Activated T-helper 17 cell treated with anti-CD3 and anti-CD28 coated beads, Interleukin-2, amount 50 U/mL, for 72 hours (primary cell): ENCODE data around the gene PICALM. TPM values are rescaled to one million over a fixed set of nuclear protein-coding genes. Genes with fewer than 3 reads are reported as not detected.
"Not testable (repeated sequence)": the region's sequence is repeated elsewhere in the genome, so short reads cannot be mapped to it uniquely, and the experiment has no call there.

Experiments
- ATAC-seq: fragments of 150-1000 bp; cut with Tn5 transposase; replicated peaks from 2 replicates; pipeline ENCODE4 v1.10.0; 2021; ENCODE audit warnings: mild to moderate bottlenecking, moderate library complexity
- H3K27ac Mint-ChIP-seq: one replicate; pipeline ENCODE4 v1.8.0; 2022; ENCODE audit warnings: mixed read lengths
- H3K27me3 Mint-ChIP-seq: one replicate; pipeline ENCODE4 v1.8.0; 2022; ENCODE audit warnings: mixed read lengths
- H3K36me3 Mint-ChIP-seq: one replicate; pipeline ENCODE4 v1.8.0; 2022; ENCODE audit warnings: low read depth, mild to moderate bottlenecking, mixed read lengths
- H3K4me1 Mint-ChIP-seq: one replicate; pipeline ENCODE4 v1.8.0; 2022; ENCODE audit warnings: mixed read lengths
- H3K4me3 Mint-ChIP-seq: one replicate; pipeline ENCODE4 v1.8.0; 2022; ENCODE audit warnings: mild to moderate bottlenecking, mixed read lengths
- H3K9me3 Mint-ChIP-seq: one replicate; pipeline ENCODE4 v1.8.0; 2022; ENCODE audit warnings: mixed read lengths
- total RNA-seq, 2 donors: library from RNA; stranded (reverse); gene quantifications; one replicate each; pipeline ENCODE4 v1.2.3, GENCODE V29; 2022

Gene PICALM
- total RNA-seq, 2 donors from 2014 or later: 87.9 to 134 TPM

- Mint-ChIP-seq H3K9me3 (no peaks in the 10 kb centered on the region), H3K4me1 (no peaks in the 10 kb centered on the region), H3K36me3 (no peaks in the 10 kb centered on the region), H3K4me3 (no peak overlapping the region), H3K27ac (no peak overlapping the region), H3K27me3 (no peaks in the 10 kb centered on the region)
- no peak for ATAC-seq
Observed at GRCh38 chr11:85937835-85938234, 131.0 kb downstream of the PICALM start.

DNA sequence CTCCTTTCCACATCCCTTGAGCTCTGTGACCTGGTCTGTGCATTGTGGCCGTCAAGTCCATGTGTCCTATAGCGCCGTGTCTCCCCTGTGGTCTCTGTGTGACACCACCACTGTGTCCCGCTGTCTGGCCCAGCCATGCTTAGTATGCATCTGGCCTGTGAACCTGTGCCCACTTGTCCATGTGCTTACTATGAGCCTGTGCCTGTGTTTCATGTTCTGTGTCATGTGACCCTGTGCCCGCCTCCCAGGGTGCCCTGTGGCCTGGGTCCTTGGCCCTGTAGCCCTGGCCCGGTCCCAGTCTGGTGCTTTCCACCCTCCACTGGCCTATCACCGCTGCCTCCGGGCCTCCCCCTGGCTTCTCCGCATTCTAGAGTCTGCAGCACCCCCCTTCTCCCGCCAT is 133.1 kb downstream of the PICALM start:
- Mint-ChIP-seq H3K4me1 (no peaks in the 10 kb centered on the region), H3K4me3 (no peak overlapping the region), H3K36me3 (no peaks in the 10 kb centered on the region), H3K27ac (no peak overlapping the region), H3K27me3 (no peaks in the 10 kb centered on the region), H3K9me3 (no peaks in the 10 kb centered on the region)
- no peak for ATAC-seq

DNA sequence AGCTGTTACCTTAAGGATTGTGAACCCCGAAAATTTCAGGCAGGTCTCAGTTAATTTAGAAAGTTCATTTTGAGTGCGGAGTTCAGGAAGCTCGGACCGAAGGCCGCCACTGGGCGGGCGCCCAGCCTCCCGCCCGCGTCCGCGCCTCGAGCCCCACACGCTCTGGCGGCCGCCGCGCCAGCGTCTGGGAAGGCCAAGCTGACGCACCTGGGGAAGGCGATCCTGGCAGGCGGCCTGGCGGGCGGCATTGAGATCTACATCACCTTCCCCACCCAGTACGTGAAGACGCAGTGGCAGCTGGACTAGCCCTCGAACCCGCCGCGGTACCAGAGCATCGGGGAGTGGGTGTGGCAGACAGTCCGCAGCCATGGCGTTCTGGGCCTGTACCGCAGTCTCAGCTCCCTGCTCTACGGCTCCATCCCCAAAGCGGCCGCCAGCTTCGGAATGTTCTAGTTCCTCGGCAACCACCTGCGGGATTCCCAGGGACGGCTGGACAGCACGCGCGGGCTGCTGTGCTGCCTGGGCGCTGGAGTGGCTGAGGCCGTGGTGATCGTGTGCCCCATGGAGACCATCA is 134.2 kb downstream of the PICALM start:
- Mint-ChIP-seq H3K9me3 (no peaks in the 10 kb centered on the region), H3K27me3 (peaks cover 3% of the 10 kb centered on the region), H3K4me1 (no peaks in the 10 kb centered on the region), H3K27ac (no peak overlapping the region), H3K4me3 (no peak overlapping the region), H3K36me3 (no peaks in the 10 kb centered on the region)
- ATAC-seq: no peak

GRCh38 chr11:85930879-85931366 is 138.0 kb downstream of the PICALM start:
- H3K27ac Mint-ChIP-seq: no peak overlapping the region

GRCh38 chr11:85926653-85927214 is 142.2 kb downstream of the PICALM start:
- not testable (repeated sequence) for H3K27ac Mint-ChIP-seq, H3K4me1 Mint-ChIP-seq, H3K4me3 Mint-ChIP-seq, H3K36me3 Mint-ChIP-seq, ATAC-seq, H3K9me3 Mint-ChIP-seq
- H3K27me3 Mint-ChIP-seq: peaks cover 21% of the 10 kb centered on the region

More at GRCh38 chr11:85930879-85931366, 138.0 kb downstream of the PICALM start:
- H3K36me3 Mint-ChIP-seq: no peaks in the 10 kb centered on the region
- H3K4me3 Mint-ChIP-seq: no peak overlapping the region
- ATAC-seq: no peak
- H3K27me3 Mint-ChIP-seq: peaks cover 11% of the 10 kb centered on the region
- H3K9me3 Mint-ChIP-seq: no peaks in the 10 kb centered on the region
- H3K4me1 Mint-ChIP-seq: no peaks in the 10 kb centered on the region

GRCh38 chr11:85923455-85923854 is 145.4 kb downstream of the PICALM start:
- Mint-ChIP-seq H3K9me3 (peaks cover 3% of the 10 kb centered on the region), H3K27me3 (peaks cover 18% of the 10 kb centered on the region), H3K4me3 (no peak overlapping the region), H3K4me1 (no peaks in the 10 kb centered on the region), H3K27ac (no peak overlapping the region), H3K36me3 (no peaks in the 10 kb centered on the region)
- no peak for ATAC-seq

- Mint-ChIP-seq H3K27me3 (peaks cover 16% of the 10 kb centered on the region), H3K4me1 (no peaks in the 10 kb centered on the region), H3K27ac (no peak overlapping the region), H3K4me3 (no peak overlapping the region), H3K36me3 (no peaks in the 10 kb centered on the region), H3K9me3 (peaks cover 3% of the 10 kb centered on the region)
- ATAC-seq: peak; percentile 83
Observed at GRCh38 chr11:85922367-85922766, 146.5 kb downstream of the PICALM start.

GRCh38 chr11:85918910-85919794 is 149.7 kb downstream of the PICALM start:
- H3K27me3 Mint-ChIP-seq: peaks cover 7% of the 10 kb centered on the region
- H3K36me3 Mint-ChIP-seq: no peaks in the 10 kb centered on the region
- H3K9me3 Mint-ChIP-seq: peaks cover 3% of the 10 kb centered on the region

GRCh38 chr11:85914425-85914824 is 154.5 kb downstream of the PICALM start:
- Mint-ChIP-seq H3K36me3 (no peaks in the 10 kb centered on the region), H3K9me3 (no peaks in the 10 kb centered on the region), H3K27ac (no peak overlapping the region), H3K4me1 (no peaks in the 10 kb centered on the region), H3K4me3 (no peak overlapping the region), H3K27me3 (no peaks in the 10 kb centered on the region)
- no peak for ATAC-seq

More at GRCh38 chr11:85918910-85919794, 149.7 kb downstream of the PICALM start:
- Mint-ChIP-seq H3K4me3 (no peak overlapping the region), H3K4me1 (no peaks in the 10 kb centered on the region), H3K27ac (no peak overlapping the region)
- no peak for ATAC-seq

DNA sequence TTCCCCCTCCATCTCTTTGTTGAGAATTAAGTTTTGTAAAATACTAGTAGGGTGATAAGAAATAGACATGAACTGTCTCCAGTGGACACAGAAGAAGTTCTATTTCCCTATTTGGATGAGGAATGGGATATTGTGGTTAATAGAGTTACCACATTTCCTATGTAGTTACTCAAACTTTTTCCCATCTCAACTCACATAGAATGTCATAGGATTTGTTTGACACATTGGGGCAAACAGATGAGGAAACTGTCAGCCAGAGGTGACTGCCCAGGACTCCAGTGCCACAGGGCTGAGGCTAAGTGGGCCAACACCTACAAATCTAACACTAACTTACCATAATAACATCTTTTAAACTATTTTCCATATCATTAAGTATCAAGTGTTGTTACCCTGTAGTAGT is 155.4 kb downstream of the PICALM start:
- no peak for ATAC-seq
- no peaks in the 10 kb centered on the region for H3K27me3 Mint-ChIP-seq
- no peak overlapping the region for H3K4me3 Mint-ChIP-seq
- H3K27ac Mint-ChIP-seq: no peak overlapping the region
- no peaks in the 10 kb centered on the region for H3K36me3 Mint-ChIP-seq
- H3K4me1 Mint-ChIP-seq: no peaks in the 10 kb centered on the region
- no peaks in the 10 kb centered on the region for H3K9me3 Mint-ChIP-seq

DNA sequence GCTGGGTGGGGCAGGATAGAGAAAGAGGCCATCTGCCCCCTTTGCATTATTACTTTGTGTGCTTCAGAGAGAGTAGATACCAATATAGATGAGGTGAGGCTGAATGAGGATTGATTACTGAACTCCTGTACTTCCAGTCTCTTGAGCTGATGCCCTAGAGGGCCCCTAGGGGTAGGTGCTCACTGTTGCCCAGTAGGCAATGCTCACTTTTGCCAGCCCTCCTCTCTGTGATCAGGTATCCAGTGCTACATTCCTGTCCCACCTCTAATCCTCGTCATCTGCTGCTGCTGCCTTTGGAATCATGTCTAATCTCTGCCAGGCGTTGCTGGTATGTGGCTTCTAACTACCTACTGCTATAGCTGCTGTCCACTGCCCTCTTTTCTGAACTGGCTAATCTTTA is 156.5 kb downstream of the PICALM start:
- ATAC-seq: no peak
- H3K4me3 Mint-ChIP-seq: no peak overlapping the region
- H3K9me3 Mint-ChIP-seq: no peaks in the 10 kb centered on the region
- H3K4me1 Mint-ChIP-seq: no peaks in the 10 kb centered on the region
- no peak overlapping the region for H3K27ac Mint-ChIP-seq
- no peaks in the 10 kb centered on the region for H3K27me3 Mint-ChIP-seq
- H3K36me3 Mint-ChIP-seq: no peaks in the 10 kb centered on the region

Other genes starting within 250 kb of the PICALM start
- gene CCDC83, start 213.7 kb downstream of the PICALM start, total RNA-seq: not detected
- 10 to 100 TPM; 78.2 to 89.2 TPM for gene EED, start 175.7 kb upstream of the PICALM start, total RNA-seq
- gene HIKESHI, start 233.2 kb upstream of the PICALM start, total RNA-seq: 10 to 100 TPM; 36.2 to 48.1 TPM